Stimulated activated CD4-positive, alpha-beta T cell treated with anti-CD3 and anti-CD28 coated beads, Interleukin-2, amount 100 ng/mL, for 24 hours (primary cell): ENCODE data around the gene ABCC12.
"Not testable (repeated sequence)": the region's sequence is repeated elsewhere in the genome, so short reads cannot be mapped to it uniquely, and the experiment has no call there.

ENCODE experiments used
- DNase-seq, 2 donors: peaks; one replicate each; pipeline ENCODE4 v3.0.0-alpha.2; 2020

ABCC12 gene

GRCh38 chr16:48155926-48156789 lies at the start of gene ABCC12:
Gene ABCC12 (minus strand): TSS chr16:48155993. CDS start chr16:48146424, 9,569 bp downstream.
- DNase-seq = no peak

GRCh38 chr16:48204825-48205151 lies 49.0 kb upstream of the ABCC12 start:
- DNase-seq = no peak

GRCh38 chr16:48203974-48204824 lies 48.4 kb upstream of the ABCC12 start:
- no peak for DNase-seq

GRCh38 chr16:48201515-48202201 lies 45.9 kb upstream of the ABCC12 start:
- no peak for DNase-seq

- no peak for DNase-seq
Observed at GRCh38 chr16:48197294-48197693, 41.5 kb upstream of the ABCC12 start.

- DNase-seq = no peak
Observed at GRCh38 chr16:48194828-48195556, 39.2 kb upstream of the ABCC12 start.

GRCh38 chr16:48193846-48194245 lies 38.1 kb upstream of the ABCC12 start:
- no peak for DNase-seq

GRCh38 chr16:48188449-48189102 lies 32.8 kb upstream of the ABCC12 start:
- no peak for DNase-seq

- no peak for DNase-seq
Observed at GRCh38 chr16:48187779-48188178, 32.0 kb upstream of the ABCC12 start.

- no peak for DNase-seq
Observed at GRCh38 chr16:48184681-48185080, 28.9 kb upstream of the ABCC12 start.

GRCh38 chr16:48182979-48183537 lies 27.3 kb upstream of the ABCC12 start:
- no peak for DNase-seq

- not testable (repeated sequence) for DNase-seq
Observed at GRCh38 chr16:48181746-48182520, 26.1 kb upstream of the ABCC12 start.

- DNase-seq = no peak
Observed at GRCh38 chr16:48180868-48181480, 25.2 kb upstream of the ABCC12 start.

- DNase-seq = no peak
Observed at GRCh38 chr16:48176635-48177408, 21.0 kb upstream of the ABCC12 start.

- DNase-seq = no peak
Observed at GRCh38 chr16:48173889-48174288, 18.1 kb upstream of the ABCC12 start.

- no peak for DNase-seq
Observed at GRCh38 chr16:48172682-48173081, 16.9 kb upstream of the ABCC12 start.

- DNase-seq = no peak
Observed at GRCh38 chr16:48169896-48170295, 14.1 kb upstream of the ABCC12 start.

- DNase-seq = no peak
Observed at GRCh38 chr16:48168075-48168474, 12.3 kb upstream of the ABCC12 start.

GRCh38 chr16:48166617-48167016 lies 10.8 kb upstream of the ABCC12 start:
- DNase-seq = not testable (repeated sequence)
